ENCODE results near the gene RDH8. TPM values are rescaled to one million over a fixed set of nuclear protein-coding genes. Genes with fewer than 3 reads are reported as not detected.

The RDH8 gene
- polyA plus RNA-seq, 1 of the 3 experiments (the other 2 are of a cell fraction), result not detected

DNA sequence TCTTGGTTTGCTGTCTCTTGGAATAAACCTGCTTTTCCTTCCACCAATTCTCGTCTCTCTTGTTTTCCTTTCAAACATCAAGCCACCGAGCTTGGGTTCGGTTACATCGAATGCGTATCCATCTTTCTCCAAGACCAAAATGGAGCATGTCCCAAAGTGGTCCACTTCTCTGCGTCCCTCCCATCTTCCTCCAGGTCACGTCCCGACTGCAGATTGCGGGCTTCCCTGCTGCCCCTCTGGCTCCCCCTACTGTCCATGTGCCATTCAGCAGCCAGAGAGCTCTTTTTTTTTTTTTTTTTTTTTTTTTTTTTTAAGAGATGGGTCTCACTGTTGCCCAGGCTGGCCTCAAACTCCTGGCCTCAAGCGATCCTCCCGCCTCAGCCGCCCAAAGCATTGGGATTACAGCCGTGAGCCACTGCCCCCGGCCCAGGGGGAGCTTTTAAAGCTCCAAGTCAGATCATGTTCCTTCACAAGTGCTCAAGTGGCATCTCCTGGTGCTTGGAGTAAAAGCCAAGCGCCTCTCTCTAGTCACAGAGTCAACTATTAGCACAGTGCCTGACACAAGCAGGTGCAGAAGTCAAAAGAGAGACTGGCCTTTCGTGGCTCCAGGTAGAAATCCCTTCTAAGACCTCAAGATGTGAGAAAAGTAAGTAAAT lies 13.0 kb upstream of the RDH8 start (continued):
- peak; percentile 78 for TF ChIP-seq RAD21 (IDR thresholded peaks at IDR 0.05; ENCODE audit: low read length)
- TF ChIP-seq FOSL2 (IDR thresholded peaks at IDR 0.05; ENCODE audit: borderline replicate concordance, low read depth), result no peak

DNA sequence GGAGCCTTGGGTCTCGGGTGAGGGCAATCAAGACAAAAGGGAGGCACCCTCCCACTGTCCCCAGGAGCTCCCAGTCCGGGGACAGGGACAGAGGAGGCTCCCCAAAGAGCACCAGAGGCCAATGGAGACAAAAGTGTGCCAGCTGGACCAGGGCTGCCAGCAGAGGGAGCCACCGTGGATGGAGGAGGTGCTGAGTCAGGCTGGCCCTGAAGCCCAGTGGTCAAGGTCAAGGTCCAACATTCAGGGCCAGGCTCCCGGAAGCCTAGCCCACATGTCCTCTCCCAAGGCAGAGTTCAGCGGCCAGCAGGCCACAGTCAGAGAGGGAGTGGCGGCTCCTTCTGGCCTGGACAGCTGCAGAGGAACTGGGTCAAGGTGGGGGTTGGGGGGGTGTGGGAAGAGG lies 11.4 kb upstream of the RDH8 start:
- Histone ChIP-seq H2AFZ (ENCODE audit: low read depth) (no peak overlapping the region), H3K27me3 (ENCODE audit: insufficient read depth) (peaks cover 21% of the 10 kb centered on the region), H3K4me3 (ENCODE audit: low read depth in 2 of 2, low read length in 1 of 2) (no peak overlapping the region), H4K20me1 (ENCODE audit: insufficient read depth) (no peaks in the 10 kb centered on the region), H3K9me2 (no peaks in the 10 kb centered on the region), H3K27ac (ENCODE audit: low read depth in 2 of 2, low read length in 1 of 2) (no peak overlapping the region), H3K9ac (no peak overlapping the region), H3K9me3 (no peaks in the 10 kb centered on the region), H3F3A (replicated peaks; ENCODE audit: insufficient read depth) (peaks cover 3% of the 10 kb centered on the region), H3K4me1 (ENCODE audit: control insufficient read depth in 1 of 2, insufficient read depth in 2 of 2, low read depth in 1 of 2, low read length in 1 of 2) (no peaks in the 10 kb centered on the region; a peak in 1 of 4 replicates), H3K36me3 (replicated peaks in 1 of 2; ENCODE audit: control insufficient read depth in 1 of 2, insufficient read depth in 2 of 2, low read length in 1 of 2) (no peaks in the 10 kb centered on the region), H3K4me2 (no peak overlapping the region), H3K79me2 (ENCODE audit: insufficient read depth) (no peaks in the 10 kb centered on the region)
- no peak for DNase-seq
- TF ChIP-seq SMC3 (IDR thresholded peaks at IDR 0.05; ENCODE audit: low read depth, low read length) (peak; percentile 17), JUND (IDR thresholded peaks at IDR 0.05) (no peak)
- TF ChIP-seq, protein P1, sequence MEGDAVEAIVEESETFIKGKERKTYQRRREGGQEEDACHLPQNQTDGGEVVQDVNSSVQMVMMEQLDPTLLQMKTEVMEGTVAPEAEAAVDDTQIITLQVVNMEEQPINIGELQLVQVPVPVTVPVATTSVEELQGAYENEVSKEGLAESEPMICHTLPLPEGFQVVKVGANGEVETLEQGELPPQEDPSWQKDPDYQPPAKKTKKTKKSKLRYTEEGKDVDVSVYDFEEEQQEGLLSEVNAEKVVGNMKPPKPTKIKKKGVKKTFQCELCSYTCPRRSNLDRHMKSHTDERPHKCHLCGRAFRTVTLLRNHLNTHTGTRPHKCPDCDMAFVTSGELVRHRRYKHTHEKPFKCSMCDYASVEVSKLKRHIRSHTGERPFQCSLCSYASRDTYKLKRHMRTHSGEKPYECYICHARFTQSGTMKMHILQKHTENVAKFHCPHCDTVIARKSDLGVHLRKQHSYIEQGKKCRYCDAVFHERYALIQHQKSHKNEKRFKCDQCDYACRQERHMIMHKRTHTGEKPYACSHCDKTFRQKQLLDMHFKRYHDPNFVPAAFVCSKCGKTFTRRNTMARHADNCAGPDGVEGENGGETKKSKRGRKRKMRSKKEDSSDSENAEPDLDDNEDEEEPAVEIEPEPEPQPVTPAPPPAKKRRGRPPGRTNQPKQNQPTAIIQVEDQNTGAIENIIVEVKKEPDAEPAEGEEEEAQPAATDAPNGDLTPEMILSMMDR (IDR thresholded peaks at IDR 0.05), result peak; percentile 48
- POLR2A ChIA-PET, result no interaction called here
- CTCF ChIA-PET, result interaction anchor here (1.8 to 4.2 kb wide), 4 partner anchors 15 to 70 kb away, joined by 8 to 57 read pairs (median 24); no protein-coding TSS in a partner anchor
- 15% methylated on average over 3 of the region's 6 CpGs for WGBS (ENCODE audit: low lambda C conversion rate)

DNA sequence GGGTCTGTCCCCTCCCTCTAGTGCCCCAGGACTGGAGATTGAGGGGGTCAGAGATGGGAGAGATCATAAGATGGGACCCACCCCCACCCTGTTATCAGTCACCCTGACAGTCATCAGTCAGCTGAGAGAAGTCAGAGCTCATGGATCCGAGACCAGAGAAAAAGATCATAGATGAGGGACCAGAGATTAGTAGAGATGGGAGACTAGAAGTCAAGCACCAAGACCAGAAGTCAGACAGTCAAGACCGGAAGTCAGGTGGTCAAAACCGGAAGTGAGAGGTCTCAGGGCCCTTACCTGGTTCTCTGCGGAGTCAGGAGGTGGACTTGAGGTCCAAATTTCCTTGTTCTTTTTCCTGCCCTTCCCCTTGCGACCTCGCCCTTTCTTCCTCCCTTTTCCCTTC lies 10.0 kb upstream of the RDH8 start:
- H3K9ac ChIP-seq, result no peak overlapping the region
- TF ChIP-seq ELF1 (IDR thresholded peaks at IDR 0.05) (no peak), GABPA (IDR thresholded peaks at IDR 0.05; ENCODE audit: low read depth) (0 out of 2 replicates have a peak, but pooled peaks have one; percentile 30), FOXJ3 (CRISPR knock-in tag; IDR thresholded peaks at IDR 0.05) (no peak)
- TF ChIP-seq, protein P2, sequence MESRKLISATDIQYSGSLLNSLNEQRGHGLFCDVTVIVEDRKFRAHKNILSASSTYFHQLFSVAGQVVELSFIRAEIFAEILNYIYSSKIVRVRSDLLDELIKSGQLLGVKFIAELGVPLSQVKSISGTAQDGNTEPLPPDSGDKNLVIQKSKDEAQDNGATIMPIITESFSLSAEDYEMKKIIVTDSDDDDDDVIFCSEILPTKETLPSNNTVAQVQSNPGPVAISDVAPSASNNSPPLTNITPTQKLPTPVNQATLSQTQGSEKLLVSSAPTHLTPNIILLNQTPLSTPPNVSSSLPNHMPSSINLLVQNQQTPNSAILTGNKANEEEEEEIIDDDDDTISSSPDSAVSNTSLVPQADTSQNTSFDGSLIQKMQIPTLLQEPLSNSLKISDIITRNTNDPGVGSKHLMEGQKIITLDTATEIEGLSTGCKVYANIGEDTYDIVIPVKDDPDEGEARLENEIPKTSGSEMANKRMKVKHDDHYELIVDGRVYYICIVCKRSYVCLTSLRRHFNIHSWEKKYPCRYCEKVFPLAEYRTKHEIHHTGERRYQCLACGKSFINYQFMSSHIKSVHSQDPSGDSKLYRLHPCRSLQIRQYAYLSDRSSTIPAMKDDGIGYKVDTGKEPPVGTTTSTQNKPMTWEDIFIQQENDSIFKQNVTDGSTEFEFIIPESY (IDR thresholded peaks at IDR 0.05; ENCODE audit: borderline replicate concordance, low read depth), result no peak
- POLR2A ChIA-PET, result no interaction called here
- H4K20me1 ChIP-seq (ENCODE audit: insufficient read depth), result no peaks in the 10 kb centered on the region
- no peaks in the 10 kb centered on the region for H3K36me3 ChIP-seq (replicated peaks in 1 of 2; ENCODE audit: control insufficient read depth in 1 of 2, insufficient read depth in 2 of 2, low read length in 1 of 2)
- H3K4me3 ChIP-seq (ENCODE audit: low read depth in 2 of 2, low read length in 1 of 2), result no peak overlapping the region
- CTCF ChIA-PET, result interaction anchor here (1.4 kb wide), 1 partner anchor 24 kb away, joined by 4 read pairs; no protein-coding TSS in a partner anchor
- no peak overlapping the region for H2AFZ ChIP-seq (ENCODE audit: low read depth)
- H3K27me3 ChIP-seq (ENCODE audit: insufficient read depth), result peaks cover 16% of the 10 kb centered on the region
- H3K4me2 ChIP-seq, result no peak overlapping the region
- 4% methylated on average over 6 of the region's 6 CpGs for WGBS (ENCODE audit: low lambda C conversion rate)
- no peaks in the 10 kb centered on the region for H3K9me2 ChIP-seq
- no peaks in the 10 kb centered on the region; a peak in 1 of 4 replicates for H3K4me1 ChIP-seq (ENCODE audit: control insufficient read depth in 1 of 2, insufficient read depth in 2 of 2, low read depth in 1 of 2, low read length in 1 of 2)
- H3K27ac ChIP-seq (ENCODE audit: low read depth in 2 of 2, low read length in 1 of 2), result no peak overlapping the region
- H3F3A ChIP-seq (replicated peaks; ENCODE audit: insufficient read depth), result peaks cover 8% of the 10 kb centered on the region
- DNase-seq, result no peak
- H3K9me3 ChIP-seq, result no peaks in the 10 kb centered on the region
- no peaks in the 10 kb centered on the region for H3K79me2 ChIP-seq (ENCODE audit: insufficient read depth)

All from SK-N-SH (cell line).